Ovary (tissue), 9 donors: Measurements from ENCODE around the gene NRIP1. TPM values are rescaled to one million over a fixed set of nuclear protein-coding genes. Genes with fewer than 3 reads are reported as not detected.
A peak's percentile ranks its signal among the peaks of the same experiment; 100 is the strongest.

ENCODE experiments used
- DNase-seq, 5 donors: peaks; one replicate each; pipeline ENCODE4 v3.0.0-alpha.2; 2019 to 2020
- H3K27ac ChIP-seq, 2 donors: fragments of 200-600 bp; one replicate each; pipeline versions ENCODE4 v1.5.1 to v1.8.0; 2019 to 2022
- H3K27me3 ChIP-seq: fragments of 200-600 bp; one replicate; pipeline ENCODE4 v1.8.0; 2022
- H3K36me3 ChIP-seq: fragments of 200-600 bp; sonication (generic); one replicate; pipeline ENCODE4 v1.5.1; 2019
- H3K4me1 ChIP-seq: one replicate; pipeline ENCODE4 v1.8.1; 2013; ENCODE audit warnings: mild to moderate bottlenecking, moderate library complexity; ENCODE audit not compliant: insufficient read depth
- H3K4me3 ChIP-seq: fragments of 200-600 bp; sonication (generic); one replicate; pipeline ENCODE4 v1.5.1; 2017
- H3K9me3 ChIP-seq, 2 donors: fragments of 200-600 bp in 1 of 2; sonication (generic) in 1 of 2; one replicate each; pipeline versions ENCODE4 v1.5.1 to v1.8.1; 2013 to 2019; ENCODE audit warnings: mild to moderate bottlenecking in 1 of 2, moderate library complexity in 1 of 2
- EP300 ChIP-seq: sonication (generic); formaldehyde crosslinking; IDR thresholded peaks from one replicate; pipeline ENCODE4 v1.6.1; 2017; ENCODE audit warnings: antibody characterized with exemption
- POLR2A ChIP-seq: fragments of 450-650 bp; IDR thresholded peaks from one replicate; pipeline ENCODE4 v1.6.1; 2017; ENCODE audit warnings: antibody characterized with exemption, mild to moderate bottlenecking, moderate library complexity
- WGBS, 3 donors: extraction: QIAGEN DNeasy Blood & Tissue Kit in 1 of 3; methylation state at CpG; one replicate each; pipeline versions ENCODE4 v1.1.5 to v1.1.7; 2013 to 2017; 5-methylcytosine and 5-hydroxymethylcytosine counted together
- intact Hi-C, 4 donors: fragments of 100-400 bp; cut with DNase I; formaldehyde crosslinking; loops; one replicate each; pipeline versions ENCODE4 v1.11.0 to v1.15.1; 2022 to 2023
- polyA plus RNA-seq, 2 donors: library from polyadenylated mRNA; stranded (reverse); fragments of 200-250 nt in 1 of 2; fragments of 350-450 nt in 1 of 2; fragmentation: Illumina TruSeq in 1 of 2; extraction: RNeasy Lipid Tissue Mini Kit (QIAGEN cat#74804) in 1 of 2; gene quantifications; one replicate each; pipeline ENCODE4 v1.2.3, GENCODE V29; 2013 to 2014
- total RNA-seq, 7 donors: library from RNA; depleted of rRNA in 2 of 7; stranded (reverse); fragments of >200 nt in 2 of 7; fragmentation: NEBNext Ultra II Directional in 3 of 7; extraction: Animal tissue kit (Norgen Biotek cat#: 25700) in 3 of 7; gene quantifications; one replicate each; pipeline versions ENCODE4 v1.1.0 to v1.2.4, GENCODE V29; 2016 to 2023
- TF ChIP-seq, protein P1 (sequence below), 3 donors: fragments of 450-650 bp in 2 of 3; fragments of 200-600 bp in 1 of 3; IDR thresholded peaks; one replicate each; pipeline versions ENCODE4 v1.5.1 to v1.8.0; 2016 to 2022; ENCODE audit warnings: antibody characterized with exemption in 3 of 3, mild to moderate bottlenecking in 1 of 3
- donor health status: DM: no; HTN: no; CAD: no; lungs with moderate emphysema.
- donor health status: DM: no; HTN: no; CAD: no.
- donor health status: Bipolar disorder and iron deficiency.
- donor health status: DM: yes; HTN: yes; CAD: no.
- donor health status: DM: no; HTN: no; CAD: no.
- donor health status: DM: yes; HTN: yes; CAD: no.

Gene NRIP1
- total and polyA plus RNA-seq, 9 donors, result 9.4 to 56.6 (median 39.9) TPM

- no peak for DNase-seq
- no peak for TF ChIP-seq EP300
- TF ChIP-seq, protein P1, sequence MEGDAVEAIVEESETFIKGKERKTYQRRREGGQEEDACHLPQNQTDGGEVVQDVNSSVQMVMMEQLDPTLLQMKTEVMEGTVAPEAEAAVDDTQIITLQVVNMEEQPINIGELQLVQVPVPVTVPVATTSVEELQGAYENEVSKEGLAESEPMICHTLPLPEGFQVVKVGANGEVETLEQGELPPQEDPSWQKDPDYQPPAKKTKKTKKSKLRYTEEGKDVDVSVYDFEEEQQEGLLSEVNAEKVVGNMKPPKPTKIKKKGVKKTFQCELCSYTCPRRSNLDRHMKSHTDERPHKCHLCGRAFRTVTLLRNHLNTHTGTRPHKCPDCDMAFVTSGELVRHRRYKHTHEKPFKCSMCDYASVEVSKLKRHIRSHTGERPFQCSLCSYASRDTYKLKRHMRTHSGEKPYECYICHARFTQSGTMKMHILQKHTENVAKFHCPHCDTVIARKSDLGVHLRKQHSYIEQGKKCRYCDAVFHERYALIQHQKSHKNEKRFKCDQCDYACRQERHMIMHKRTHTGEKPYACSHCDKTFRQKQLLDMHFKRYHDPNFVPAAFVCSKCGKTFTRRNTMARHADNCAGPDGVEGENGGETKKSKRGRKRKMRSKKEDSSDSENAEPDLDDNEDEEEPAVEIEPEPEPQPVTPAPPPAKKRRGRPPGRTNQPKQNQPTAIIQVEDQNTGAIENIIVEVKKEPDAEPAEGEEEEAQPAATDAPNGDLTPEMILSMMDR (IDR thresholded peaks at IDR 0.05), result no peak
- intact Hi-C loops, result no loop called here
- 37 to 42% (median 39%) methylated on average over 2 of the region's 2 CpGs for WGBS, 3 donors
- Histone ChIP-seq H3K36me3 (no peaks in the 10 kb centered on the region), H3K27ac (peak overlapping the region in 1 of 2 donors; percentile 46), H3K4me3 (peak overlapping the region; percentile 16), H3K27me3 (no peaks in the 10 kb centered on the region), H3K9me3 (no peaks in the 10 kb centered on the region), H3K4me1 (peaks cover 18% of the 10 kb centered on the region)
These were observed 60.0 kb downstream of the NRIP1 start for GRCh38 chr21:15004721-15005370.

DNA sequence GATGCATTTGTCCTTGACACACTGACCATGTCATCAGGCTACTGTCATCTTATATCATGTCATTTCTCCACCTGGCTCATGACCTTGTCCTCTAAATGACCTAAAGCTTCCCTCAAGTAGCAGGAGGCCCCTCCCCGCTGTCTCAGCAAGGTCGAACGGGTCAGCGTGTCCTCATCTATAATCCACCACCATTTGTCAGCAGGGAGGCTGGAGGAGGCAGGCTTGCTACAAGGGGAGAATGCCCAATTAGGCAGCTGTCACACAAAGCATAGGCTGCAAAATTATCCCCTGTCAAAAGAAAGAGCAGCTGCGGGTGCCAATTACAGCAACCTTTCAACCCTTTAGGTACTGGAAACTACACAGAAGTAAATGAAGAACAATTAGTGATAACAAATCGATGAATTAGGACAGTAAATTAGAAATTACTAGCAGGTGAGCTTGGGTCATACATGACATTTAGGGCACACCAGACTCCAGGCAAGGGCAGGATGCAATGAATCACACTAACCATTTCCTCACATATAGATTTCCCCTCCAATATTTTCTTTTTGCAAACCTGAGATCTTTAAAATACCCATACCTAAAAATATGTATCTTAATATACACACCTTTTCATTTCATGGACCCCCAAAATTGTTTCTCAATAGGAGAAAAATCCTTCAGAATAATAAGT is 61.2 kb downstream of the NRIP1 start:
- H3K9me3 ChIP-seq, result no peaks in the 10 kb centered on the region
- H3K36me3 ChIP-seq, result no peaks in the 10 kb centered on the region
- DNase-seq, result peak in 2 of 5 donors; percentile 28 to 31
- TF ChIP-seq POLR2A (no peak), EP300 (no peak)
- TF ChIP-seq, protein P1 (IDR thresholded peaks at IDR 0.05), result no peak
- WGBS, 3 donors, result 48 to 74% (median 53%) methylated on average over 6 of the region's 6 CpGs
- no peak overlapping the region for H3K27ac ChIP-seq
- H3K27me3 ChIP-seq, result no peaks in the 10 kb centered on the region
- intact Hi-C loops, result no loop called here
- H3K4me3 ChIP-seq, result no peak overlapping the region
- H3K4me1 ChIP-seq, result peaks cover 16% of the 10 kb centered on the region

GRCh38 chr21:15001857-15002606 is 62.8 kb downstream of the NRIP1 start:
- intact Hi-C loops, result no loop called here
- 24 to 51% (median 33%) methylated on average over 15 of the region's 15 CpGs for WGBS, 3 donors

DNA sequence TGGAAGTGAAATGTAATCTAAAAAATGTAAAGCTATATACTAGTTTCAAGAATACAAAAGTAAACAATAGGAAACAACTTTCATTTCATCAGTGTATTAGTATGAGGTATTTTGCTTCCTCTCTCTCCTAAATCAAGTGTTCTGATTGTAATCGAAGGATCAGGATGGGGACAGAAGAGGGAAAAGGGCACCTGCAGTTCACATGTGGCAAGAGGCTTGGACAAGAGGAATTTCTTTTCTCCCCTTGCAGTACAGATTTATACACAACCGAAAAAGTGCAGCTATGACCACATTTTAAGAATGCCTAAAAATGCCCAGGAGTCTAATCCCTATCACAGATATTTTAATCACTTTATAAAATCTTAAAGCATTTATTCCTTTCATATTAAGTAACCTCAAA is 63.7 kb downstream of the NRIP1 start:
- Histone ChIP-seq H3K4me1 (peaks cover 12% of the 10 kb centered on the region), H3K36me3 (no peaks in the 10 kb centered on the region), H3K27me3 (no peaks in the 10 kb centered on the region), H3K4me3 (no peak overlapping the region), H3K9me3 (no peaks in the 10 kb centered on the region), H3K27ac (no peak overlapping the region)
- TF ChIP-seq, protein P1 (IDR thresholded peaks at IDR 0.05), result no peak
- TF ChIP-seq POLR2A, result no peak
- DNase-seq, result no peak
- intact Hi-C loops, result no loop called here
- 29 to 49% (median 37%) methylated on average over 2 of the region's 2 CpGs for WGBS, 3 donors

More at GRCh38 chr21:15001857-15002606, 62.8 kb downstream of the NRIP1 start:
- Histone ChIP-seq H3K27ac (no peak overlapping the region), H3K9me3 (no peaks in the 10 kb centered on the region), H3K36me3 (no peaks in the 10 kb centered on the region), H3K4me1 (peaks cover 16% of the 10 kb centered on the region), H3K4me3 (no peak overlapping the region), H3K27me3 (no peaks in the 10 kb centered on the region)
- TF ChIP-seq POLR2A, result no peak
- TF ChIP-seq EP300, result no peak
- TF ChIP-seq, protein P1 (IDR thresholded peaks at IDR 0.05), result no peak
- no peak for DNase-seq
